ACC112 (cell line): ENCODE results near the gene IFT80.
"Not testable (repeated sequence)": the region's sequence is repeated elsewhere in the genome, so short reads cannot be mapped to it uniquely, and the experiment has no call there.

Experiments used
- H2AFZ ChIP-seq: fragments of 200-600 bp; sonication (generic); one replicate; pipeline ENCODE4 v1.6.0; 2017; ENCODE audit warnings: antibody characterized with exemption, low read length; ENCODE audit not compliant: unreplicated experiment
- H3K27ac ChIP-seq: fragments of 200-600 bp; sonication (generic); 2 replicates; pipeline ENCODE4 v1.5.1; 2014; ENCODE audit warnings: low read depth, mild to moderate bottlenecking, antibody characterized with exemption, low read length, moderate library complexity
- H3K27me3 ChIP-seq: fragments of 200-600 bp; sonication (generic); 2 replicates; pipeline ENCODE4 v1.6.1; 2014; ENCODE audit warnings: mild to moderate bottlenecking, antibody characterized with exemption, low read length, moderate library complexity, mixed read lengths; ENCODE audit not compliant: insufficient read depth
- H3K36me3 ChIP-seq: fragments of 200-600 bp; sonication (generic); 2 replicates; pipeline ENCODE4 v1.6.1; 2016; ENCODE audit warnings: mild to moderate bottlenecking, antibody characterized with exemption, low read length, moderate library complexity, mixed read lengths; ENCODE audit not compliant: insufficient read depth
- H3K4me1 ChIP-seq: fragments of 200-600 bp; sonication (generic); one replicate; pipeline ENCODE4 v1.6.1; 2016; ENCODE audit warnings: low read length, mixed read lengths; ENCODE audit not compliant: insufficient read depth, unreplicated experiment, control insufficient read depth
- H3K4me3 ChIP-seq: fragments of 200-600 bp; sonication (generic); 2 replicates; pipeline ENCODE4 v1.5.1; 2014; ENCODE audit warnings: mild to moderate bottlenecking, low read depth, low read length
- H3K79me2 ChIP-seq: fragments of 200-600 bp; sonication (generic); one replicate; pipeline ENCODE4 v1.6.0; 2016; ENCODE audit warnings: low read length; ENCODE audit not compliant: control insufficient read depth, unreplicated experiment, insufficient read depth

The IFT80 gene

DNA sequence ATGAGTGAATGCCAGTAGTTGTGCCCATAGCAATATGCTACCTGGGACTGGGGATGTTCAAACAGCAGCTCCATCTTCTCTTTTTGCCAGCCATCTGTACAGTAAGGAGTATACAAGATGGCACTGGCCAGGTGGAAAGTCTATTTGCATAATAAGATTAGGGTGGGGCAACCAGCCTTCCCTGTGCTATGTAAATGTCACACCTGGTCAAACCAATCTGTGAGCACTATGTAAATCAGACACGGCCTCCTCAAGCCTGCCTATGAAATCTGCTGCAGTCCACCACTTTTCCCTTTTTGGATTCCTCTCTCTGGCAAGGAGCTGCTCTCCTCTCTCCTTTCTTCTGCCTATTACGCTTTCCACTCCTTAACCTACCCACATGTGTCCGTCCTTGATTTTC is 120.8 kb downstream of the IFT80 start:
- Histone ChIP-seq H3K27me3 (no peaks in the 10 kb centered on the region), H2AFZ (no peak overlapping the region), H3K27ac (no peak overlapping the region), H3K36me3 (peaks cover 32% of the 10 kb centered on the region), H3K79me2 (no peaks in the 10 kb centered on the region), H3K4me1 (no peaks in the 10 kb centered on the region), H3K4me3 (no peak overlapping the region)

DNA sequence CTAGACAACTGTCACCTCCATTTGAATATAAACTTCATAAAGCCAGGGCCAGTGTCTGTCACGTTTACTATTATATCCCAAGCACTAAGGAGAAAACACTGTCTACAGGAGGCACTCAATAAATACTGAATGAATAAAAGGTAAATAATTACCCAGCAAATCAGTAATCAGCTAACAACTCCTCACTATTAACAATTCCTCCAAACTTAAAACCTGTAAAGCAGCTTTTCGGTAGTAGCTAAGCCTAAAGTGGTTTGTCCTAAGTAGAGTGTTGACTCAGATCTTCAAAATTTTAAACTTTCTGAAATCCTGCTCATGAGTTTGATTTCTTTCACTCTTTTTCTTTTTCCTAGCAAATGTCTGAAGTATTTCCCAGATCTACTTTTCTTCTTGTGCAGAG is 133.9 kb downstream of the IFT80 start:
- no peak overlapping the region for H3K27ac ChIP-seq
- H2AFZ ChIP-seq, result no peak overlapping the region
- no peaks in the 10 kb centered on the region for H3K36me3 ChIP-seq
- H3K4me3 ChIP-seq, result no peak overlapping the region
- H3K27me3 ChIP-seq, result no peaks in the 10 kb centered on the region
- H3K79me2 ChIP-seq, result no peaks in the 10 kb centered on the region
- peaks cover 3% of the 10 kb centered on the region for H3K4me1 ChIP-seq

DNA sequence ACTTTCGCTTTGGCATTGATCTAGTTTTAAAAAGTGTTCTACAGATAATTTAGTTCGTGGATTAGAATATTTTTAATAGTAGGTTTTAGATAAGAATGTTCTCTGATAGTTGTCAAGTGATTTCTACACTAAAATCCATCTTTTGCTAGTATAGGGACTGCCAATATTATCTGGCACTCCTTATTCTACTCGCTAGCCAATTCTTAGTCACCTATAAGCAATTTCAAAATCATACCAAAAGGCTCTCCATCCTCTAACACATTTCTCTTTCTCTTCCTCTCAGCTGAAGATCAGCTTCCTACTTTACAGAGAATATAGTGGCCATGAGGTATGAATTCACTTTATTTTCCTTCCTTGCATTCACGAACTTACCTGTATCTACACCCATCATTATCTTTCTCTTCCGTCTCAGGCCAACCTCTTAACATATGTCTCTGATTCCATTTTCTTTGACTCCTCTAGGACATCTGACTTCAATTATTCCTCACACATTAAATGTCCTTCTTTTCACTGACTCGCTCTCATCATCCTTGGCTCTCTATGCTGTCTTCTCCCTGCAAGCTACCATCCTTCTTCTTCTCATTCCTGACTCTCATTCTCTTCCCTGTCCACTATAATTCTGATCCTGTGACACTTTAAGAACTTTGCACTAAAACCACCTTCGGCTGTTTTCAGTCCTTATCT is 138.3 kb downstream of the IFT80 start:
- no peak overlapping the region for H3K27ac ChIP-seq
- peak overlapping the region; percentile 59 for H2AFZ ChIP-seq
- H3K4me3 ChIP-seq, result peak overlapping the region; percentile 78
- H3K27me3 ChIP-seq, result no peaks in the 10 kb centered on the region
- H3K79me2 ChIP-seq, result no peaks in the 10 kb centered on the region
- peaks cover 5% of the 10 kb centered on the region; the same call in 1 of the 2 replicates for H3K36me3 ChIP-seq
- H3K4me1 ChIP-seq, result peaks cover 12% of the 10 kb centered on the region

DNA sequence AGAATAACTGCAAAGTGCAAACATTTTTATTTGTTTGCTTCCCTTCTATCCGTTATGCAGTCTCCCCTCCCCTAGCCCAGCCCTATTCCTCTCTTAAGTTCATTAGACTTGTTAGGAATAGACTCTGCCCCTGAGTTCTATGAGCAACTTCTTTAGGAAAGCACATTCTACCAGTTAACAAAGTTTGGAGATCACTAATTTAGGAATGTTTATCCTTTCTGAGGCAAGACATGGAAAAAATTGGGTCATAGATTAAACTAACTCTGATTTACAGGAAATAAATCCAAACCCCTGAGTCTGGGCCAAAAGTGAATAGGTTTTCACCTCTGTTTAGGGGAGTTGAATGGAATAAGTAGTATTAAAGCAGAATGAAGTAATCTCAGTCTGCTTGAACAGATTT is 139.4 kb downstream of the IFT80 start:
- H3K27ac ChIP-seq, result no peak overlapping the region
- H3K4me1 ChIP-seq, result peaks cover 12% of the 10 kb centered on the region
- H3K79me2 ChIP-seq, result no peaks in the 10 kb centered on the region
- no peaks in the 10 kb centered on the region for H3K27me3 ChIP-seq
- peaks cover 5% of the 10 kb centered on the region; the same call in 1 of the 2 replicates for H3K36me3 ChIP-seq
- peak overlapping the region; percentile 78 for H3K4me3 ChIP-seq
- H2AFZ ChIP-seq, result no peak overlapping the region

DNA sequence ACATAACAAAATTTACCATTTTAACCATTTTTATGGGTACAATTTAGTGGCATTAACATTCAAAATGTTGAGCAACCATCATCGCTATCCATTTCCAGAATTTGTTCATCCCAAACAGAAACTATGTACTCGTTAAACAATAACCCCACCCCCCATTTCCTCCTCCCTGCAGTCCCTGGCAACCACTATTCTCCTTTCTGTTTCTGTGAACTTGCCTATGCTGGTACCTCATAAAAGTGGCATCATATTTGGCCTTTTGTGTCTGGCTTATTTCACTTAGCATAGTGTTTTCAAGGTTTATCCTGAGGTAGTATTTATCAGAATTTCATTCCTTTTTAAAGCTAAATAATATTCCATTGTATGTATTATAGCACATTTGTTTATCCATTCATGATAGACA is 141.4 kb downstream of the IFT80 start:
- Histone ChIP-seq H3K27me3 (no peaks in the 10 kb centered on the region), H2AFZ (no peak overlapping the region), H3K27ac (no peak overlapping the region), H3K4me1 (peaks cover 12% of the 10 kb centered on the region), H3K79me2 (no peaks in the 10 kb centered on the region), H3K4me3 (no peak overlapping the region), H3K36me3 (peaks cover 5% of the 10 kb centered on the region; the same call in 1 of the 2 replicates)

DNA sequence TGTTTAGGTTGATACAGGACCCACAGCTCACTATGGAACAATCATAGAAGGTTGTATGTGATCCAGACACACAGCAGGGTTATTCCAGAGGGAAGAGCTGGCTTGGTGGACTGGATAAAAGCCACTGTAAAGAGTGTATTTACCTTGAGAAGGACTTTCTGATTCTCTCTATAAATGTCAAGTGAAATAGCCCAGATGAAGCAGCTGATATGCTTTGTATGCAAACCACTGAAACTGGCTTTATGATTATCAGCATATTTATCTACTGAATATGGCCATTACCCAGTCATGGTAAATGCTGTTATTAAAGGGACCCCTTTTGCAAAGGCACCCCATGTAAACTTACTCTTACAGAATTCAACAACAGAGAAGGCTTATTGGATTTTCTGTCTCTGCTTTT is 145.7 kb downstream of the IFT80 start:
- Histone ChIP-seq H3K36me3 (peaks cover 2% of the 10 kb centered on the region; the same call in 1 of the 2 replicates), H3K79me2 (no peaks in the 10 kb centered on the region), H3K27ac (no peak overlapping the region), H3K27me3 (no peaks in the 10 kb centered on the region), H3K4me1 (no peaks in the 10 kb centered on the region), H3K4me3 (no peak overlapping the region), H2AFZ (no peak overlapping the region)

DNA sequence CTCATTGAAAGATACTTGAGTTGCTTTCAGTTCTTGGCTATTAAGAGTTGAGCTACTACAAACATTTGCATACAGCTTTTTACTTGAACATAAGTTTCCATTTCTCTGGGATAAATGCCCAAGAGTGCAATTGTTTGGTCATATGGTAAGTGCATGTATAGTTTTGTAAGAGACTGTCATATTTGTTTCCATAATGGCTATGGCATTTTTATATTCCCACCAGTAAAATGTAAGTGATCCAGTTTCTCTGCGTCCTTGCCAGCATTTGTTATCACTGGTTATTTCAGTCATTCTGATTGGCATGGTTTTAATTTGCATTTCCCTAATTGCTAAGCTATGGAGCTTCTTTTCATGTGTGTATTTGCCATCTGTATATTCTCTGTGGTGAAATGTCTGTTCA is 151.3 kb downstream of the IFT80 start:
- no peaks in the 10 kb centered on the region for H3K4me1 ChIP-seq
- H3K27me3 ChIP-seq, result no peaks in the 10 kb centered on the region
- no peak overlapping the region for H3K27ac ChIP-seq
- no peaks in the 10 kb centered on the region for H3K79me2 ChIP-seq
- H3K4me3 ChIP-seq, result no peak overlapping the region
- H3K36me3 ChIP-seq, result no peaks in the 10 kb centered on the region
- H2AFZ ChIP-seq, result no peak overlapping the region

DNA sequence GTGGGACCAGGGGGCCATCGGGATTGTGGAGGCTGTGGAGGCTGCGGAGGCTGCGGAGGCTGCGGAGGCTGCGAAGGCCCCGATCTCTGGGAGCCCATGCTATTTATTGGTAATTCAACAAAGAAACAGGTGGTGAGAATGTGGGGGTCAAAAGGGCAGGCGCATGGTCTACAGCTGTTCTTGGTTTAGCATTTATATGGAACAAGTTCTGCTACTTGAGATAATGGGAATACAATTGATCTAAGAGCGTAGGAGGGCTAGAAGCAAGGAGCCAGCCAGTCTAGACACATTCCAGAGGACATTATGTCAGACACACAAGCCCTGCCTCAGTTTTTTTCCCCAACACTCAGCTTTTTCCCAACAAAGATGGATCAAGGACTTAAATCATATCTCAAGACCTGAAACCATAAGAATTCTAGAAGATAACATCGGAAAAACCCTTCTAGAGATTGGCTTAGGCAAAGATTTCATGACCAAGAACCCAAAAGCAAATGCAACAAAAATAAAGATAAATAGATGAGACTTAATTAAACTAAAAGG is 153.7 kb downstream of the IFT80 start:
- H3K27me3 ChIP-seq, result no peaks in the 10 kb centered on the region
- H3K36me3 ChIP-seq, result no peaks in the 10 kb centered on the region
- no peaks in the 10 kb centered on the region for H3K79me2 ChIP-seq
- no peaks in the 10 kb centered on the region for H3K4me1 ChIP-seq
- H3K27ac ChIP-seq, result no peak overlapping the region
- no peak overlapping the region for H2AFZ ChIP-seq
- H3K4me3 ChIP-seq, result no peak overlapping the region

DNA sequence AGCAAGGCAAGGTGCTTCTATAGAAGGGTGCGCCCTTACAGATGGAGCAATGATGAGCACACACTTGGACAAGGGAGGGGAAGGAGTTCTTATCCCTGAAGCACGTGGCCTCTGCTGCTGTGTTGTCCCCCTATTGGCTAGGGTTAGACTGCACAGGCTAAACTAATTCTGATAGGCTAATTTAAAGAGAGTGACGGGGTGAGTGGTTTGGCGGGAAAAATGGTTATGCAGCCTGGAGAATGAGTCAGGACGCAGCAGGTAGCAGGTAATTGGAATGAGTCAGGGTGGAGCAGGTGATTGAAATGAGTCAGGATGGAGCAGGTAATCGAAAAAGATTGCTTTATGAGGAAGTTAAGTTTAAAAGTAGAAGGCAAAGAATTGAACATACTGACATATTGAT is 158.3 kb downstream of the IFT80 start:
- H3K79me2 ChIP-seq, H3K27me3 ChIP-seq, H3K27ac ChIP-seq, H3K4me1 ChIP-seq, H2AFZ ChIP-seq, H3K4me3 ChIP-seq, H3K36me3 ChIP-seq: not testable (repeated sequence)

DNA sequence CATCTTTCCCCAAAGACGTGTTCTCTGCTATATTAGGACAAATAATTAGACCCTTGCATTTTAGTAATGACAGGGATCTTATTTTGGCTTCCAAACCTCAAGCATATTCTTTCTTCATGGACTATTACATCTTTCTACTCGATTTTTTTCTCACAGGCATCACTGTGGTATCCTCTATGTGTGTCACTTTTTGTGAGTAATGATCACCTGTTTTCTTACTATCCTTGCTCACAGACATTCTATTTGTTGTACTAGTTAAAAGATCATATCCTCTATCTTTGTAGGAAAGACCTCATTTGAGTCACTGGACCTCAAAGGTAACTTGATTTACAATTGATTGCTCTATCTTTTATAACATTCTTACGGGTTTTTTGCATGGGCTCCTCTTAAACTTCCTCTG is 167.0 kb downstream of the IFT80 start:
- Histone ChIP-seq H3K4me3 (no peak overlapping the region), H3K4me1 (no peaks in the 10 kb centered on the region), H2AFZ (no peak overlapping the region), H3K27ac (no peak overlapping the region), H3K79me2 (no peaks in the 10 kb centered on the region), H3K36me3 (no peaks in the 10 kb centered on the region), H3K27me3 (no peaks in the 10 kb centered on the region; the same call in 1 of the 2 replicates)

DNA sequence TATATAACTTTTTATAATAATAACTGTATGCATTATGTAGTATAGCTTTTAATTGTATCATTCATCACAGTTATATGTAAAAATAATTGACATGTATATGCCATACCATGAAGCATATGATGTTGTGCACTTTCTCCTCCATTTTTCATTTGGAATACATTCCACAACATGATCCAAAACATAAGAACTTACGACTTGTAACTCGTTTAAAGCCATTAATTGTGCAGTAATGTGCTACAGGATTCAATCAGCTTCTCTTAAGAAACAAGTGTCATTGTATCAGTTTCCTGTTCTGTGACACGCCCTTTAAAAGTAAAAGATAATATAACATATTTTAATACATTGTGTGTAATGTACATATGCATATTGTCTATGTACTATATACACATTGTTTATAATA is 171.6 kb downstream of the IFT80 start:
- no peaks in the 10 kb centered on the region for H3K79me2 ChIP-seq
- peaks cover 29% of the 10 kb centered on the region for H3K27me3 ChIP-seq

More for the DNA sequence above, 171.6 kb downstream of the IFT80 start:
- Histone ChIP-seq H3K36me3 (no peaks in the 10 kb centered on the region), H2AFZ (no peak overlapping the region), H3K4me3 (no peak overlapping the region), H3K4me1 (no peaks in the 10 kb centered on the region), H3K27ac (no peak overlapping the region)
